HFFc6 (cell line): ENCODE results near the gene RPIA. TPM values are rescaled to one million over a fixed set of nuclear protein-coding genes. Genes with fewer than 3 reads are reported as not detected.
A peak's percentile ranks its signal among the peaks of the same experiment; 100 is the strongest.

ENCODE experiments used
- DNase-seq: peaks from one replicate; pipeline ENCODE4 v3.0.0-alpha.2; 2018
- H3K27ac Mint-ChIP-seq: 2 replicates; pipeline ENCODE4 v1.8.0; 2020; ENCODE audit warnings: mild to moderate bottlenecking, mixed read lengths
- H3K27me3 Mint-ChIP-seq: 2 replicates; pipeline ENCODE4 v1.8.0; 2021; ENCODE audit warnings: mild to moderate bottlenecking, moderate library complexity, mixed read lengths; ENCODE audit not compliant: insufficient read depth
- H3K36me3 Mint-ChIP-seq: 2 replicates; pipeline ENCODE4 v1.8.0; 2021; ENCODE audit warnings: low read depth, mixed read lengths
- H3K4me1 Mint-ChIP-seq: 2 replicates; pipeline ENCODE4 v1.8.0; 2020; ENCODE audit warnings: low read depth, mixed read lengths
- H3K4me3 Mint-ChIP-seq: 2 replicates; pipeline ENCODE4 v1.8.0; 2020; ENCODE audit warnings: mild to moderate bottlenecking, moderate library complexity, mixed read lengths
- H3K9me3 Mint-ChIP-seq: 2 replicates; pipeline ENCODE4 v1.8.0; 2020; ENCODE audit warnings: mild to moderate bottlenecking, mixed read lengths
- CTCF ChIP-seq: fragments of 200-600 bp; sonication (generic); IDR thresholded peaks from 2 replicates; pipeline ENCODE4 v1.5.0; 2021; ENCODE audit warnings: antibody characterized with exemption, mild to moderate bottlenecking
- total RNA-seq, 6 experiments: library from RNA; stranded (reverse); fragmentation: NEBNext Ultra II Directional; extraction: Animal tissue kit (Norgen Biotek cat#: 25700); gene quantifications; 2 replicates in 1 of 6; 3 replicates in 5 of 6; pipeline ENCODE4 v1.2.3, GENCODE V29; 2021

The RPIA gene
- total RNA-seq, 6 experiments from 2014 or later, result 10.1 to 12.2 (median 10.8) TPM

- H3K4me1 Mint-ChIP-seq, result no peaks in the 10 kb centered on the region
- peaks cover 8% of the 10 kb centered on the region for H3K27me3 Mint-ChIP-seq
- H3K36me3 Mint-ChIP-seq, result no peaks in the 10 kb centered on the region
- TF ChIP-seq CTCF, result peak; percentile 97
- no peak overlapping the region for H3K27ac Mint-ChIP-seq
- no peaks in the 10 kb centered on the region for H3K9me3 Mint-ChIP-seq
- no peak overlapping the region for H3K4me3 Mint-ChIP-seq
- DNase-seq, result peak; percentile 74
Measured at GRCh38 chr2:88671786-88672427, 19.6 kb upstream of the RPIA start.

- no peak for DNase-seq
- Mint-ChIP-seq H3K27ac (no peak overlapping the region), H3K36me3 (no peaks in the 10 kb centered on the region), H3K4me1 (peaks cover 5% of the 10 kb centered on the region), H3K27me3 (peaks cover 6% of the 10 kb centered on the region), H3K9me3 (no peaks in the 10 kb centered on the region), H3K4me3 (no peak overlapping the region)
- no peak for TF ChIP-seq CTCF
Measured at GRCh38 chr2:88673363-88673762, 18.1 kb upstream of the RPIA start.

GRCh38 chr2:88680266-88680902 is 11.1 kb upstream of the RPIA start:
- Mint-ChIP-seq H3K36me3 (peaks cover 13% of the 10 kb centered on the region), H3K27me3 (peaks cover 5% of the 10 kb centered on the region), H3K27ac (no peak overlapping the region), H3K4me3 (no peak overlapping the region), H3K9me3 (peaks cover 20% of the 10 kb centered on the region), H3K4me1 (peaks cover 7% of the 10 kb centered on the region)
- TF ChIP-seq CTCF, result no peak
- DNase-seq, result no peak

GRCh38 chr2:88680916-88681315 is 10.6 kb upstream of the RPIA start:
- no peak for TF ChIP-seq CTCF
- Mint-ChIP-seq H3K4me3 (no peak overlapping the region), H3K27me3 (peaks cover 5% of the 10 kb centered on the region), H3K4me1 (peaks cover 7% of the 10 kb centered on the region), H3K36me3 (peaks cover 15% of the 10 kb centered on the region), H3K9me3 (peaks cover 20% of the 10 kb centered on the region), H3K27ac (no peak overlapping the region)
- DNase-seq, result no peak

- H3K27ac Mint-ChIP-seq, result no peak overlapping the region
- peaks cover 2% of the 10 kb centered on the region for H3K4me1 Mint-ChIP-seq
- peaks cover 15% of the 10 kb centered on the region for H3K36me3 Mint-ChIP-seq
- H3K4me3 Mint-ChIP-seq, result no peak overlapping the region
- H3K9me3 Mint-ChIP-seq, result peaks cover 20% of the 10 kb centered on the region
- peaks cover 1% of the 10 kb centered on the region for H3K27me3 Mint-ChIP-seq
- TF ChIP-seq CTCF, result no peak
- no peak for DNase-seq
Measured at GRCh38 chr2:88683160-88684021, 8.1 kb upstream of the RPIA start.
